Testis (tissue), 2 donors: Measurements from ENCODE around the gene PDCL2.

Source experiments
- POLR2A ChIP-seq: fragments of 450-650 bp; IDR thresholded peaks from one replicate; pipeline ENCODE4 v1.6.1; 2017; ENCODE audit warnings: antibody characterized with exemption, mild to moderate bottlenecking, moderate library complexity
- TF ChIP-seq, protein P1 (sequence below), 3 experiments: fragments of 450-650 bp in 2 of 3; fragments of 200-600 bp in 1 of 3; sonication (generic) in 1 of 3; IDR thresholded peaks; one replicate each; pipeline ENCODE4 v1.5.1; 2016 to 2019; ENCODE audit warnings: antibody characterized with exemption in 3 of 3, mild to moderate bottlenecking in 2 of 3, moderate library complexity in 1 of 3

DNA sequence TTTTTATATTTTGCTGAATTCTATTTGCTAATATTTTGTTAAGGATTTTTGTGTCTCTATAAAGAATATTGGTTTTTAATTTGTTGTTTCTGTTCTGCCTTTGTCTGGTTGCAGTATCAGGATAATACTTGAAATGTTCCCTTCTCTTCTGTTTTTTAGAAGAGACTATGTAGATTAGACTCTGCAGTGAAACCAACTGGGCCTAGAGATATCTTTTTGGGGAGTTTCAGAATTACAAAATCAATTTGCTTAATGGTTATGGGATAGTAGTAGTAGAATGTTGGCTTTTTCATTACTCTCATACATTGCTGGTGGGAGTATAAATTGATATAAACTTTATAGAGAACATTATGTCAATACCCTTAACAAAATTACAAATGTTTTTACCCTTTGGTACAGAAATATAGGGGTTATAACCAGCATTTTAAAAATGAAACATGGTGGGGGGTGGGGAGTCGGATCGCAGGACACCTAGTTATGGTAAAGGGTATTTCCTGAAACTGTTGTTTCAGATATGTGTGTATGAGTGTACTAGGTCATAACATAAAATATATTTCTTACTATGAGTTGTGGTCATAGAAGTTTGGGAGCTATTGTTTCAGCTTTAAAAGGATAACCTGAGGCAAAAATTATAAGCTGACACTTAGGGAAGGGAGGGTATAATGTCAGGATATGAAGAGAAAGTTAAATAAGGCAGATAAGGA, 74.4 kb downstream of the PDCL2 start:
- TF ChIP-seq, protein P1, sequence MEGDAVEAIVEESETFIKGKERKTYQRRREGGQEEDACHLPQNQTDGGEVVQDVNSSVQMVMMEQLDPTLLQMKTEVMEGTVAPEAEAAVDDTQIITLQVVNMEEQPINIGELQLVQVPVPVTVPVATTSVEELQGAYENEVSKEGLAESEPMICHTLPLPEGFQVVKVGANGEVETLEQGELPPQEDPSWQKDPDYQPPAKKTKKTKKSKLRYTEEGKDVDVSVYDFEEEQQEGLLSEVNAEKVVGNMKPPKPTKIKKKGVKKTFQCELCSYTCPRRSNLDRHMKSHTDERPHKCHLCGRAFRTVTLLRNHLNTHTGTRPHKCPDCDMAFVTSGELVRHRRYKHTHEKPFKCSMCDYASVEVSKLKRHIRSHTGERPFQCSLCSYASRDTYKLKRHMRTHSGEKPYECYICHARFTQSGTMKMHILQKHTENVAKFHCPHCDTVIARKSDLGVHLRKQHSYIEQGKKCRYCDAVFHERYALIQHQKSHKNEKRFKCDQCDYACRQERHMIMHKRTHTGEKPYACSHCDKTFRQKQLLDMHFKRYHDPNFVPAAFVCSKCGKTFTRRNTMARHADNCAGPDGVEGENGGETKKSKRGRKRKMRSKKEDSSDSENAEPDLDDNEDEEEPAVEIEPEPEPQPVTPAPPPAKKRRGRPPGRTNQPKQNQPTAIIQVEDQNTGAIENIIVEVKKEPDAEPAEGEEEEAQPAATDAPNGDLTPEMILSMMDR (IDR thresholded peaks at IDR 0.05): no peak
- TF ChIP-seq POLR2A: no peak
